WTC11 (cell line): ENCODE results near the gene NCKAP5.

ENCODE experiments used
- ATF2 ChIP-seq: sonication (generic); formaldehyde crosslinking; IDR thresholded peaks from 2 replicates; pipeline ENCODE4 v1.8.1; 2022; ENCODE audit warnings: low read depth, missing genetic modification reagents, borderline replicate concordance
- CTCF ChIP-seq: fragments of 200-600 bp; IDR thresholded peaks from 2 replicates; pipeline ENCODE4 v1.8.0; 2022; ENCODE audit warnings: antibody characterized with exemption
- FOXK1 ChIP-seq: sonication (generic); formaldehyde crosslinking; IDR thresholded peaks from 2 replicates; pipeline ENCODE4 v1.8.0; 2022; ENCODE audit warnings: mild to moderate bottlenecking, moderate library complexity, missing genetic modification reagents
- IRF2 ChIP-seq: sonication (generic); formaldehyde crosslinking; IDR thresholded peaks from 2 replicates; pipeline ENCODE4 v1.8.0; 2022; ENCODE audit warnings: low read depth, missing genetic modification reagents, borderline replicate concordance
- JUN ChIP-seq: sonication (generic); formaldehyde crosslinking; IDR thresholded peaks from 2 replicates; pipeline ENCODE4 v1.8.0; 2023; ENCODE audit warnings: mild to moderate bottlenecking, missing genetic modification reagents
- NFE2L1 ChIP-seq: sonication (generic); formaldehyde crosslinking; IDR thresholded peaks from 2 replicates; pipeline ENCODE4 v1.8.1; 2023; ENCODE audit warnings: missing genetic modification reagents
- SP1 ChIP-seq: sonication (generic); formaldehyde crosslinking; conservative IDR thresholded peaks from 2 replicates; pipeline ENCODE4 v1.8.1; 2022; ENCODE audit warnings: missing genetic modification reagents

- no peak for TF ChIP-seq JUN (CRISPR knock-in tag)
- no peak for TF ChIP-seq IRF2 (CRISPR knock-in tag)
- no peak for TF ChIP-seq CTCF
- TF ChIP-seq NFE2L1 (CRISPR knock-in tag), result no peak
- TF ChIP-seq FOXK1 (CRISPR knock-in tag), result no peak
- no peak for TF ChIP-seq ATF2
- no peak for TF ChIP-seq SP1 (CRISPR knock-in tag)
Measured at GRCh38 chr2:133581010-133581760, 12.9 kb upstream of the NCKAP5 start.
